PC-3 (cell line): ENCODE data around the gene MS4A4E.

ENCODE experiments used
- CTCF ChIP-seq: fragments of 300-600 bp; sonication (generic); conservative IDR thresholded peaks from 2 replicates; pipeline ENCODE4 v1.5.1; 2017; ENCODE audit warnings: antibody characterized with exemption, low read depth, mild to moderate bottlenecking, low read length
- EZH2 ChIP-seq: fragments of 300-600 bp; sonication (generic); IDR thresholded peaks from one replicate; pipeline ENCODE4 v1.6.1; 2017; ENCODE audit warnings: antibody characterized with exemption, mild to moderate bottlenecking, low read length; ENCODE audit not compliant: unreplicated experiment
- EZH2phosphoT487 ChIP-seq: fragments of 300-600 bp; sonication (generic); IDR thresholded peaks from 2 replicates; pipeline ENCODE4 v1.6.1; 2018; ENCODE audit warnings: mild to moderate bottlenecking, antibody characterized with exemption, low read length, borderline replicate concordance

GRCh38 chr11:60241786-60242185 lies 1.2 kb downstream of the MS4A4E start:
- TF ChIP-seq CTCF (no peak), EZH2 (no peak), EZH2phosphoT487 (no peak)
